Measurements from ENCODE around the gene CLSTN1.

- no peak for TF ChIP-seq EZH2phosphoT487 (conservative IDR thresholded peaks at IDR 0.05; ENCODE audit: low read length)
- no peak for TF ChIP-seq CTCF (IDR thresholded peaks at IDR 0.05; ENCODE audit: insufficient read depth, low read length, poor library complexity, severe bottlenecking)
Observed at GRCh38 chr1:9863371-9863770, 39.6 kb upstream of the CLSTN1 start.
